MM.1S (cell line): Measurements from ENCODE around the gene ESR2.

Experiments
- CTCF ChIP-seq: fragments of 300-600 bp; sonication (generic); IDR thresholded peaks from 2 replicates; pipeline ENCODE4 v1.5.1; 2016; ENCODE audit warnings: antibody characterized with exemption, low read length, mixed read lengths
- EZH2phosphoT487 ChIP-seq: fragments of 300-600 bp; sonication (generic); IDR thresholded peaks from 2 replicates; pipeline ENCODE4 v1.6.1; 2018; ENCODE audit warnings: antibody characterized with exemption, low read length

- no peak for TF ChIP-seq EZH2phosphoT487
- TF ChIP-seq CTCF = no peak
Observed at GRCh38 chr14:64208981-64209380, 85.2 kb downstream of the ESR2 start.
